Upper lobe of right lung (tissue), 1 donor: ENCODE measurements around the gene NAT9. TPM values are rescaled to one million over a fixed set of nuclear protein-coding genes. Genes with fewer than 3 reads are reported as not detected.
A peak's percentile ranks its signal among the peaks of the same experiment; 100 is the strongest.

Experiments used
- ATAC-seq: fragments of 200-7000 bp; cut with Tn5 transposase; one replicate; pipeline ENCODE4 v1.9.1; 2020; ENCODE audit warnings: mild to moderate bottlenecking, moderate library complexity
- DNase-seq: peaks from one replicate; pipeline ENCODE4 v3.0.0-alpha.2; 2020
- H3K27ac ChIP-seq: fragments of 200-600 bp; one replicate; pipeline ENCODE4 v1.8.0; 2022
- H3K27me3 ChIP-seq: fragments of 200-600 bp; one replicate; pipeline ENCODE4 v1.8.0; 2022; ENCODE audit warnings: mild to moderate bottlenecking
- H3K36me3 ChIP-seq: fragments of 200-600 bp; one replicate; pipeline ENCODE4 v1.8.0; 2022
- H3K4me1 ChIP-seq: fragments of 200-600 bp; one replicate; pipeline ENCODE4 v1.8.0; 2022
- H3K4me3 ChIP-seq: fragments of 200-600 bp; one replicate; pipeline ENCODE4 v1.8.0; 2022; ENCODE audit warnings: mild to moderate bottlenecking
- H3K9me3 ChIP-seq: fragments of 200-600 bp; one replicate; pipeline ENCODE4 v1.8.0; 2022
- CTCF ChIP-seq: fragments of 200-600 bp; IDR thresholded peaks from one replicate; pipeline ENCODE4 v1.8.0; 2022; ENCODE audit warnings: antibody characterized with exemption
- intact Hi-C: fragments of 100-400 bp; cut with DNase I; formaldehyde crosslinking; loops from one replicate; pipeline ENCODE4 v1.11.0; 2022
- total RNA-seq: library from RNA; stranded (reverse); fragmentation: NEBNext Ultra II Directional; extraction: Animal tissue kit (Norgen Biotek cat#: 25700); gene quantifications from one replicate; pipeline ENCODE4 v1.2.1, GENCODE V29; 2021
- donor health status: DM: no; HTN: yes; CAD: no; lungs with severe emphysema.

Gene NAT9
- total RNA-seq, 1 donor from 2014 or later: 40.8 TPM

- ATAC-seq (peak; percentile 50), DNase-seq (no peak)
- peak; percentile 40 for TF ChIP-seq CTCF
- Histone ChIP-seq H3K4me1 (peaks cover 36% of the 10 kb centered on the region), H3K9me3 (no peaks in the 10 kb centered on the region), H3K27me3 (peaks cover 29% of the 10 kb centered on the region), H3K4me3 (peak overlapping the region; percentile 45), H3K27ac (peak overlapping the region; percentile 42), H3K36me3 (no peaks in the 10 kb centered on the region)
- intact Hi-C loops: no loop called here
These were observed 38.7 kb downstream of the NAT9 start for GRCh38 chr17:74737299-74738050.

- Histone ChIP-seq H3K27ac (peak within 1 kb of the TSS; percentile 42), H3K4me3 (peak within 1 kb of the TSS; percentile 45)
These were observed 39.4 kb downstream of the NAT9 start, which contains the start of gene RAB37 for GRCh38 chr17:74736513-74737298. Gene RAB37, plus strand, starts transcription at chr17:74737256. Its CDS starts 17 bp downstream, at chr17:74737273.

GRCh38 chr17:74734256-74734655 is 41.9 kb downstream of the NAT9 start:
- no peak overlapping the region for H3K4me3 ChIP-seq
- DNase-seq (no peak), ATAC-seq (no peak)
- no peaks in the 10 kb centered on the region for H3K9me3 ChIP-seq
- no peak for TF ChIP-seq CTCF
- intact Hi-C loops: no loop called here
- no peak overlapping the region for H3K27ac ChIP-seq
- H3K27me3 ChIP-seq: peaks cover 16% of the 10 kb centered on the region
- no peaks in the 10 kb centered on the region for H3K36me3 ChIP-seq
- peaks cover 30% of the 10 kb centered on the region for H3K4me1 ChIP-seq

More at GRCh38 chr17:74736513-74737298, 39.4 kb downstream of the NAT9 start, which contains the start of gene RAB37:
- ATAC-seq (peak; percentile 68), DNase-seq (peak; percentile 81)
- H3K9me3 ChIP-seq: no peaks in the 10 kb centered on the region
- H3K36me3 ChIP-seq: no peaks in the 10 kb centered on the region
- peaks cover 29% of the 10 kb centered on the region for H3K27me3 ChIP-seq
- H3K4me1 ChIP-seq: peaks cover 30% of the 10 kb centered on the region
- TF ChIP-seq CTCF: peak; percentile 56
- intact Hi-C loops: no loop called here

- Histone ChIP-seq H3K27me3 (peaks cover 9% of the 10 kb centered on the region), H3K4me1 (peaks cover 25% of the 10 kb centered on the region), H3K4me3 (no peak overlapping the region), H3K36me3 (no peaks in the 10 kb centered on the region), H3K27ac (no peak overlapping the region), H3K9me3 (no peaks in the 10 kb centered on the region)
- intact Hi-C loops: no loop called here
- no peak for DNase-seq
- no peak for TF ChIP-seq CTCF
- ATAC-seq: no peak
These were observed 42.6 kb downstream of the NAT9 start for GRCh38 chr17:74733365-74734122.

GRCh38 chr17:74732042-74732867 is 43.9 kb downstream of the NAT9 start:
- ATAC-seq (no peak), DNase-seq (no peak)
- Histone ChIP-seq H3K9me3 (no peaks in the 10 kb centered on the region), H3K4me3 (no peak overlapping the region), H3K27me3 (no peaks in the 10 kb centered on the region), H3K4me1 (peaks cover 12% of the 10 kb centered on the region), H3K36me3 (no peaks in the 10 kb centered on the region), H3K27ac (no peak overlapping the region)
- intact Hi-C loops: no loop called here
- no peak for TF ChIP-seq CTCF
